Kidney (tissue), 14 donors: ENCODE data around the gene BCAS4. TPM values are rescaled to one million over a fixed set of nuclear protein-coding genes. Genes with fewer than 3 reads are reported as not detected.

Experiments
- DNase-seq, 5 donors: peaks; one replicate each; pipeline ENCODE4 v3.0.0-alpha.2; 2013 to 2020
- FAIRE-seq: peaks from 2 replicates; lab custom pipeline; 2012; peaks lifted over from hg19 to GRCh38; lab: Jason Lieb, UNC
- H3K27ac ChIP-seq, 2 donors: one replicate each; pipeline ENCODE4 v1.7.0; 2013; ENCODE audit warnings: low read depth in 2 of 2, low read length in 2 of 2, inconsistent platforms in 1 of 2
- H3K27me3 ChIP-seq: one replicate; pipeline ENCODE4 v1.7.1; 2013; ENCODE audit warnings: low read length, inconsistent platforms; ENCODE audit not compliant: control insufficient read depth, insufficient read depth
- H3K36me3 ChIP-seq, 3 donors: one replicate each; pipeline versions ENCODE4 v1.7.0 to v1.7.1; 2013; ENCODE audit warnings: low read length in 3 of 3, control low read depth in 1 of 3, inconsistent platforms in 1 of 3; ENCODE audit not compliant: insufficient read depth in 3 of 3, control insufficient read depth in 2 of 3
- H3K4me1 ChIP-seq, 3 donors: one replicate each; pipeline versions ENCODE4 v1.7.0 to v1.7.1; 2013; ENCODE audit warnings: low read length in 3 of 3, inconsistent platforms in 1 of 3, low read depth in 1 of 3; ENCODE audit not compliant: control insufficient read depth in 2 of 3, insufficient read depth in 2 of 3
- H3K4me3 ChIP-seq, 3 donors: one replicate each; pipeline versions ENCODE4 v1.7.0 to v1.8.1; 2013; ENCODE audit warnings: low read length in 3 of 3, control low read depth in 1 of 3, inconsistent platforms in 1 of 3
- H3K9ac ChIP-seq, 3 donors: one replicate each; pipeline versions ENCODE4 v1.7.0 to v1.7.1; 2013; ENCODE audit warnings: low read length in 3 of 3, control low read depth in 1 of 3, inconsistent platforms in 1 of 3
- H3K9me3 ChIP-seq, 3 donors: one replicate each; pipeline versions ENCODE4 v1.7.0 to v1.7.1; 2013; ENCODE audit warnings: low read length in 3 of 3, control low read depth in 1 of 3, inconsistent platforms in 1 of 3; ENCODE audit not compliant: control insufficient read depth in 2 of 3, insufficient read depth in 1 of 3
- CTCF ChIP-seq: IDR thresholded peaks from 3 replicates; pipeline ENCODE4 v1.5.1; 2012; ENCODE audit warnings: mild to moderate bottlenecking, moderate library complexity, borderline replicate concordance; ENCODE audit not compliant: insufficient read depth; ENCODE audit errors: extremely low read depth
- intact Hi-C: fragments of 100-400 bp; cut with DNase I; formaldehyde crosslinking; loops from one replicate; pipeline ENCODE4 v1.11.1; 2022
- polyA plus RNA-seq: library from polyadenylated mRNA; stranded (reverse); fragments of 350-450 nt; fragmentation: Illumina TruSeq; extraction: RNeasy Lipid Tissue Mini Kit (QIAGEN cat#74804); gene quantifications from one replicate; pipeline ENCODE4 v1.2.3, GENCODE V29; 2014; ENCODE audit warnings: low read depth, low replicate concordance; ENCODE audit not compliant: insufficient read depth
- total RNA-seq: library from RNA; stranded (reverse); fragmentation: NEBNext Ultra II Directional; extraction: Animal tissue kit (Norgen Biotek cat#: 25700); gene quantifications from one replicate; pipeline ENCODE4 v1.2.1, GENCODE V29; 2021
- donor health status: control.
- donor health status: control.
- donor health status: control.
- donor health status: control.
- donor health status: control.
- donor health status: DM: yes; HTN: yes; CAD: no.
- donor health status: Normal renal cell carcinoma (clear cell type).

The BCAS4 gene
- total and polyA plus RNA-seq, 2 donors from 2014 or later: 10.6 to 17.1 TPM

DNA sequence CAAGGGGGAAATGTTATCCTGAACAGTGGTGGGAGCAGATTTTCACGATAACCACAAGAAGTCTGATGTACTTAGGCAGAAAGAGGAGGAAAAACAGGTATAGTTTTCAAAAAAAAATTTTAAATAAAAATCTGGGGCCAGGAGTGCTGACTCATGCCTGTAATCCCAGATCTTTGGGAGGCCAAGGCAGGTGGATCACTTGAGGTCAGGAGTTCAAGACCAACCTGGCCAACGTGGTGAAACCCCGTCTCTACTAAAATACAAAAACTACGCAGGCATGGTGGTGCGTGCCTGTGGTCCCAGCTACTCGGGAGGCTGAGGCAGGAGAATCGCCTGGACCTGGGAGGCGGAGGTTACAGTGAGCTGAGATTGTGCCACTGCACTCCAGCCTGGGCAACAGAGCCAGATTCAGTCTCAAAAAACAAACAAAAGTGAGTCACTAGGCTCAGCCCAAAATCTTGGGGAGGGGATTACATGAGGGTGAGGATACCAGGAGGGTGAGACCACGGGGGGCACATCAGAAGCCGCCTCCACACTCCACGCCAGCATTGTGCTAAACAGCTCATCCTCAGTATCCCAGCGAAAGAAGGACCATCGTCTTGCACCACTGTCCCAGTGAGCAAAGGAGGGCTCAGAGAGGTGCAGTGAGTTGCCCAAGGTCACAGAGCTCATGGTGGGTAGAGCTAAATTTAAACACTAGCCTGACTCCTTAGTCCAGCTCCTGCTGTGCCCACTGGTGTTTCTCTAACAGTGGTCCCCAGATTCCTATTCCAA lies 33.7 kb downstream of the BCAS4 start:
- Histone ChIP-seq H3K4me3 (no peak overlapping the region), H3K9ac (no peak overlapping the region), H3K4me1 (peaks cover 0 to 4% (median 0%) of the 10 kb centered on the region in 3 donors), H3K27ac (no peak overlapping the region), H3K27me3 (no peaks in the 10 kb centered on the region), H3K36me3 (no peaks in the 10 kb centered on the region), H3K9me3 (no peaks in the 10 kb centered on the region)
- TF ChIP-seq CTCF: no peak
- no peak for FAIRE-seq
- intact Hi-C loops: no loop called here
- DNase-seq: peak in 1 of 5 donors; percentile 54

- H3K36me3 ChIP-seq: no peaks in the 10 kb centered on the region
- FAIRE-seq (no peak), DNase-seq (no peak)
- H3K27me3 ChIP-seq: no peaks in the 10 kb centered on the region
- no peaks in the 10 kb centered on the region for H3K4me1 ChIP-seq
- H3K27ac ChIP-seq: no peak overlapping the region
- no peak overlapping the region for H3K4me3 ChIP-seq
- TF ChIP-seq CTCF: no peak
- no peaks in the 10 kb centered on the region for H3K9me3 ChIP-seq
- H3K9ac ChIP-seq: no peak overlapping the region
- intact Hi-C loops: no loop called here
Measured at GRCh38 chr20:50831622-50832021, 36.8 kb downstream of the BCAS4 start.

DNA sequence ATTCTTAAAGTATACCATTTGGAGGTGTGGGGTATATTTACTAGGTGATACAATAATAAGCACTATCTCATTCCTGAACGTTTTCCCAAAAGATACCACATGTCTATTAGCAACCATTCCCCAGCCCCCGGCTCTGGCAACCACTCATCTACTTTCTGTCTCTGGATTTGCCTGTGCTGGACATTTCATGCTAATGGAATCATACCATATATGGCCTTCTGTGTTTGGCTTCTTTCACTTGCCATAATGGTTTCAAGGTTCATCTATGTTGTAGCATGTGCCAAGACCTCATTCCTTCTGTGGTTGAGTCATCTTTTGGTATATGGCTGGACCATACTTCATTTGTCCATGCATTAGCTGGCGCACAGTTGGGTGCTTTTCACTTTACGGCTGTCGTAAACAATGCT lies 39.7 kb downstream of the BCAS4 start:
- FAIRE-seq (no peak), DNase-seq (no peak)
- Histone ChIP-seq H3K27me3 (no peaks in the 10 kb centered on the region), H3K4me1 (no peaks in the 10 kb centered on the region), H3K27ac (no peak overlapping the region), H3K9me3 (no peaks in the 10 kb centered on the region), H3K9ac (no peak overlapping the region), H3K4me3 (no peak overlapping the region), H3K36me3 (no peaks in the 10 kb centered on the region)
- no peak for TF ChIP-seq CTCF
- intact Hi-C loops: no loop called here
